K562 (cell line): ENCODE measurements around the gene ZNF718.

Source experiments
- POLR2A ChIP-seq: fragments of 450-650 bp; conservative IDR thresholded peaks from 2 replicates; pipeline ENCODE4 v1.6.1; 2016
- TF ChIP-seq, protein P1 (sequence below), 2 experiments: fragments of 450-650 bp; formaldehyde crosslinking in 1 of 2; IDR thresholded peaks; 2 replicates each; pipeline versions ENCODE4 v1.4.0 to v1.6.1; 2014 to 2020; ENCODE audit warnings: mild to moderate bottlenecking in 2 of 2, borderline replicate concordance in 1 of 2, low read depth in 1 of 2

DNA sequence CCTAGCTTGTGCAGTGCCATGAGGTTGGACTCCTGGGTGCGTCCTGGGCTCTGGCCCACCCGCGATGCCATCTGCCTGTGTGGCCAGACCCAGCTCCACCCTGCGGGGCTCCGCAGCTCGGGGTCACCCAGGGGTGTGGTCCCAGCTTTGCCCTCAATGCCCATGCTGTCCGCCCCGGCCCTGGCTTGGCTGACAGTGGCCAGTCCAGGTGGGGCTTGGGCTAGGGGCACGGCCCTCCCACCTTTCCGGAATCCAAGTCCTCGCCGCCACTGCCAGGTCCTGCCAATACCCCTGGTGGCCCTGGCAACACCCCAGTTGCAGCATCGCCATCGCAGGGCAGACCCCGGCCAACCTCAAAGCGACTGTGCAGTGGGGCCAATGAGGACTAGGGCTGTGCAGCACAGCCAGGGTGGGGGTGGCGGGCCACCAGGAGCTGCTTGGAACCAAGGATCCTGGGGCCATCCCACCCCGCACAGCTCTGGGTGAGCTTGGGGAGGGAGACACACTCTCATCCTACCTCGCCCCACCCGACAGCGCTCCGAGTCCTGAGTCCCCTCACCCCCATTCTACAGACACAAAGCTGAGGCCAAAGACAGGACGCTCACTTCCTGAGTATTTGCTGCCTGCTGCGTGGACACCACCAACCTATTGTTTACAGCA lies 80.9 kb downstream of the ZNF718 start:
- TF ChIP-seq POLR2A, result no peak
- TF ChIP-seq, protein P1, sequence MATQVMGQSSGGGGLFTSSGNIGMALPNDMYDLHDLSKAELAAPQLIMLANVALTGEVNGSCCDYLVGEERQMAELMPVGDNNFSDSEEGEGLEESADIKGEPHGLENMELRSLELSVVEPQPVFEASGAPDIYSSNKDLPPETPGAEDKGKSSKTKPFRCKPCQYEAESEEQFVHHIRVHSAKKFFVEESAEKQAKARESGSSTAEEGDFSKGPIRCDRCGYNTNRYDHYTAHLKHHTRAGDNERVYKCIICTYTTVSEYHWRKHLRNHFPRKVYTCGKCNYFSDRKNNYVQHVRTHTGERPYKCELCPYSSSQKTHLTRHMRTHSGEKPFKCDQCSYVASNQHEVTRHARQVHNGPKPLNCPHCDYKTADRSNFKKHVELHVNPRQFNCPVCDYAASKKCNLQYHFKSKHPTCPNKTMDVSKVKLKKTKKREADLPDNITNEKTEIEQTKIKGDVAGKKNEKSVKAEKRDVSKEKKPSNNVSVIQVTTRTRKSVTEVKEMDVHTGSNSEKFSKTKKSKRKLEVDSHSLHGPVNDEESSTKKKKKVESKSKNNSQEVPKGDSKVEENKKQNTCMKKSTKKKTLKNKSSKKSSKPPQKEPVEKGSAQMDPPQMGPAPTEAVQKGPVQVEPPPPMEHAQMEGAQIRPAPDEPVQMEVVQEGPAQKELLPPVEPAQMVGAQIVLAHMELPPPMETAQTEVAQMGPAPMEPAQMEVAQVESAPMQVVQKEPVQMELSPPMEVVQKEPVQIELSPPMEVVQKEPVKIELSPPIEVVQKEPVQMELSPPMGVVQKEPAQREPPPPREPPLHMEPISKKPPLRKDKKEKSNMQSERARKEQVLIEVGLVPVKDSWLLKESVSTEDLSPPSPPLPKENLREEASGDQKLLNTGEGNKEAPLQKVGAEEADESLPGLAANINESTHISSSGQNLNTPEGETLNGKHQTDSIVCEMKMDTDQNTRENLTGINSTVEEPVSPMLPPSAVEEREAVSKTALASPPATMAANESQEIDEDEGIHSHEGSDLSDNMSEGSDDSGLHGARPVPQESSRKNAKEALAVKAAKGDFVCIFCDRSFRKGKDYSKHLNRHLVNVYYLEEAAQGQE (IDR thresholded peaks at IDR 0.05; ENCODE audit: borderline replicate concordance), result no peak
- TF ChIP-seq, protein P1 (CRISPR knock-in tag; IDR thresholded peaks at IDR 0.05; ENCODE audit: low read depth), result no peak
